ENCODE data around the gene XPC. TPM values are rescaled to one million over a fixed set of nuclear protein-coding genes. Genes with fewer than 3 reads are reported as not detected.

Gene XPC
- total RNA-seq, 1 donor from 2014 or later = 10.6 TPM

DNA sequence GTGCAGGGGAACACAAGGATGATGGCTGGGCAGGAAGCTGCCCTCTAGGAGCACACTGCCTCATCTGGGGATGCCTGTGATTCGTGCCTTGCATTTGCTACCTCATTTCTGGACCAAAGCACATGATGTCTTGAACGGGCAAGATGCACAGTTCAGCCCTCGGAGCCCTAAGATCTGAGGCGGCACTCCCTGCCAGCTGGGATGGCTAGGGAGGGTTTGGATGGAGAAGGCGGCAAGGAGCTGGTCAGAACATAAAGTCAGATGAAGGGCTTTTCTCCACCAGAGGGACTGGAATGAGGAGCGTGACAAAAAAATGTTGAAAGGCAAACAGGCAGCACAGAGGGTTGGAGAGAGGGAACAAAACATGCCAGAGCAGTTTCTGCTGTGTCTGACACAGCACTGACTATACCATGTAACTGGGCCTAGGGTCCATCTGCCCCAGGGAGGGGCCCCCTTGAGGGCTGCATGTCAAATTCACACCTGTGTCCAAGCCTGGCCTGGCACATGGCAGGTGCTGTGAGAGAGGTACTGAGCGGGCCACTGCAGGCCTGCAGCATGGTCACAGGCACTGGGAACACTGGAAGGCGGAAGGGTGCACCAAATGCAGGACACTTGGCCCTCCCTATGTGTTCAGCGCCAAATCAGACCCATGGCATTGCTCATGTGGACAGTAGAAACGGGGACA lies 31.9 kb downstream of the XPC start:
- DNase-seq = no peak

DNA sequence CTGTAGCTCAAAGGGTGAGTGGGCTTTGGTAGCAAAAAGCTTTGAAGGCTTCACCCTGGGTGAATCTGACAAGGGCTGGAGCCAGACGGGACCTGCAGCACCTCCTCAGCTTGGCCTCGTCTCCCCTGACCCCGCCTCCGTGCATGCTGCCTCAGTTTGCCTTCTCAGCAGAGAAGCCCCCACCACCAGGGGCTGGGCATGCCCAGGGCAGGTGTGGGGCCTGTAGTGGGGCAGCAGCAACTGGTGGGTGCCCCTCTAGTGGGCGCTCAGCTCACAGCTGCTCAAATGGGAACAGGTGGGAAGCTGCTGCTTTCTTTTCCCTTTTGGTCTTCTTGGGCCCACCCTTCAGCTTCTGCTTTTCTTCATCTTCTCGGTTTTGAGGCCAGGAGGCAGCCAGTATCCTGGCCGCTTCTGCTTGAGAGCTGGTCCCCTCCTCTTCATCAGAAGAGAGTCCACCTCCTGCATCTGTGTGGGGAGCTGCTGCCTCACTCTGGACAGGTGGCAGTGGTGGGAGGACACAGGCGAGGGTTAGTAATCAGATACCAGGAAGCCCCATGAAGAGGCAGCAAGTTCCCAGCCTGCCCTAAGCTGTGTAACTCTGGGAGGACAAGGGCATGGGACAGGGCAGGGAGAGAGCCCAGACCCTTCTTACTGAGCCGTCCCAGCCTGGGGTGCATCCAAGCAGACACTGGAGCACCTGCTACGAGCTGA lies 32.6 kb downstream of the XPC start:
- DNase-seq = no peak

DNA sequence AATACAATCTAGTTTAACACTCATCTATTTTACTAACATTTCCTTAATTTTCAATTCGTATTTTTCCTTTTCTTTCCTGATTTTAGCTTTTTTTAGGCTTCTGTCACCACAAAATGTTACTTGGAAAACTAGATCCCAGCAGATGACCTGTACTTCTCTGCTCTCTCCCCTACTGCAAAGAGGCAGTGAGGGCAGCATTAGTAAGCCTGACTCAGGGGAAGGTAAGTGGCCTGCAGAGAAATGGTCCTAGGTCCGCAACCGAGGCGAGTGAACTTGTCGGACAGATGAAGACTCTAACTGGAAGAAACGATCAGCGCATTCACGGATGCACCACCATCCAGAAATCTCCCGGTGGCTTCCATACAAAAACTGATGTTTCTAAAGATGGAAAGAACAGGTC lies 33.2 kb downstream of the XPC start:
- DNase-seq = no peak

DNA sequence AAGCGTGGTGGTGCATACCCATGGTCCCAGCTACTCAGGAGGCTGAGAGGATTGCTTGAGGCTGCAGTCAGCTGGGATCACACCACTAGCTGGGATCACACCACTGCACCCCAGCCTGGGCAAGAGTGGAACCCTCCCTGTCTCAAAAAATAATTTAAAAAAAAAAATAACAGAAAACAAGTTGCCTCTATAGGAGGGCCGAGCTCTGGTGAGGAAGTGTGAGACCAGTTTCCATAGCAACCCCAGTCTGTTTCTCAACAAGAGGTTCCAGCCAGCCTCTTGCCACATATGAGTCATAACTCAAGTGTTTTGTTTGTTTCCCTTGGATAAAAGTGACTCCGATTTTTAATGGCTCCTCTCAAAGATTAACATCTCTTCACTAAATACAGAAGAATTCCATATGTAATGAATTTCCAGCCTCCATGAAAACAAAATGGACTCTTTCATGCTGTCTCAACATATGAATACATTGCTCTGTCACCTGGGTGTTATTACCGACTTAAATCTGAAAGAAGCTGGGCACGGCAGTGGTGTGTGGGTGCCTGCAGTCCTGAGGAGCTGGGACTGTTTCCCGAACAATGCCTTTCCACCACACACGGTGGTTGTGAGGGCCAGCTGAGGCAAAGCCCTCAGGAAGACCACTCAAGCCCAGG lies 33.9 kb downstream of the XPC start:
- peak; percentile 65 for DNase-seq

DNA sequence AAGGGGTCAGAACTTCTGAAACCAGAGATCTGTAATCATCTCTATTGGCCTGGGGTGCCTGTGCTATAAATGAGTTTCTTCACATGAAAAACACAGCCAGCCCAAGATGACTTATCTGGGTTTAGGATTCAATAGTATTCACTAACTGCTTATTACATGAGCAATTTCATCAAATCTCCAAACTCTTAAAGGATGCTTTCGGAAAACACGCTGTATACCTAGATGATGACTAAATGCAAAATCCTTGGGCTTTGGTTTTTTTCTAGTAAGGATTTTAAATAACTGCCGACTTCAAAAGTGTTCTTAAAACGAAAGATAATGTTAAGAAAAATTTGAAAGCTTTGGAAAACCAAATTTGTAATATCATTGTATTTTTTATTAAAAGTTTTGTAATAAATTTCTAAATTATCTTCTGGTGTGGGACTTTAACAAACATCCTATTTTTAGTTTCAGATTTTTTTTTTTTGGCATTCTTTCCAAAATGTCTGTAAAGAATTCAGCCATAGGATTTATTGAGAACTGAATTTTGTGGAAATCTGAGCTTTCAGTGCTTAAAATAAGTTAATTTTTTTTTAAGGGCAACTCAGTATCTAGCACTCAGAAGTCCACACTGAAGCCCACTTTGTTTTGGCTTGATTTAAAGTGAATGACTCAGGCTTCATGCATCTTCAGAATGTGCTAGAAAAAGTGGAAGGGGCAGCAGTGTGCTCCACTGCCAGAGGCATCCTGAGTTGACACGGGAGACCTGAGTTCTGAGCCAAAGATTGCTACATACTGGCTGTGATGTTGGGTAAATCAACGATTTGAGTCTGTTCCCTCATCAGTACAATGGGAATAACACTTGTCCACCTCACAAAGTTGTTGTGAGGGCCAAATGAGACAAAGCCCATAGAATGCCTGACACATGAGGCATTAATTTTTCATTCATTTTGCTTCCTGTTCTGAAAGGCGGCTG lies 34.9 kb downstream of the XPC start:
- DNase-seq = no peak

DNA sequence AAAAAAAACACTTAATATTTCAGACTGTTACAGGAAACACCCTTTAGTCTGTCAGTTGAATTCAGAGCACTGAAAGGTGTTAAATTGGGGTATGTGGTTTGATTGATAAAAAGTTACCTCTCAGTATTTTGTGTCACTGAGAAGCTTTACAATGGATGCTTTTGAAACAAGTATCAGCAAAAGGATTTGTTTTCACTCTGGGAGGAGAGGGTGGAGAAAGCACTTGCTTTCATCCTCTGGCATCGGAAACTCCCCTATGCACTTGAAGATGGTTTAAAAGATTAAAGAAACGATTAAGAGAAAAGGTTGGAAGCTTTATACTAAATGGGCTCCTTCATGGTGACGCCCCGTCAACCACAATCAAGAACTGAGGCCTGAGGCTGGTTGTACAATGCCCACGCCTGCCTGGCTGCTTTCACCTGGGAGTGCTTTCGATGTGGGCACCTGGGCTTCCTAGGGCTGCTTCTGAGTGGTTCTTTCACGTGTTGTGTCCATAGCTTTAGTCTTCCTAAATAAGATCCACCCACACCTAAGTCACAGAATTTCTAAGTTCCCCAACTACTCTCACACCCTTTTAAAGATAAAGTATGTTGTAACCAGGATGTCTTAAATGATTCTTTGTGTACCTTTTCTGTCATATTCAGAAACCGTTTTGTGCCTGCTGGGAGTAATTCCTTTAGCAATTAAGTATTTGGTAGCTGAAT lies 35.7 kb downstream of the XPC start:
- no peak for DNase-seq

DNA sequence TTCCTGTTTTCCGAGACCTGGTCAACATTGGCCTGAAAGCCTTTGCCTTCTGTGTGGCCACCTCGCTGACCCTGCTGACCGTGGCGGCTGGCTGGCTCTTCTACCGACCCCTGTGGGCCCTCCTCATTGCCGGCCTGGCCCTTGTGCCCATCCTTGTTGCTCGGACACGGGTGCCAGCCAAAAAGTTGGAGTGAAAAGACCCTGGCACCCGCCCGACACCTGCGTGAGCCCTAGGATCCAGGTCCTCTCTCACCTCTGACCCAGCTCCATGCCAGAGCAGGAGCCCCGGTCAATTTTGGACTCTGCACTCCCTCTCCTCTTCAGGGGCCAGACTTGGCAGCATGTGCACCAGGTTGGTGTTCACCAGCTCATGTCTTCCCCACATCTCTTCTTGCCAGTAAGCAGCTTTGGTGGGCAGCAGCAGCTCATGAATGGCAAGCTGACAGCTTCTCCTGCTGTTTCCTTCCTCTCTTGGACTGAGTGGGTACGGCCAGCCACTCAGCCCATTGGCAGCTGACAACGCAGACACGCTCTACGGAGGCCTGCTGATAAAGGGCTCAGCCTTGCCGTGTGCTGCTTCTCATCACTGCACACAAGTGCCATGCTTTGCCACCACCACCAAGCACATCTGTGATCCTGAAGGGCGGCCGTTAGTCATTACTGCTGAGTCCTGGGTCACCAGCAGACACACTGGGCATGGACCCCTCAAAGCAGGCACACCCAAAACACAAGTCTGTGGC lies 36.6 kb downstream of the XPC start:
- DNase-seq = no peak

DNA sequence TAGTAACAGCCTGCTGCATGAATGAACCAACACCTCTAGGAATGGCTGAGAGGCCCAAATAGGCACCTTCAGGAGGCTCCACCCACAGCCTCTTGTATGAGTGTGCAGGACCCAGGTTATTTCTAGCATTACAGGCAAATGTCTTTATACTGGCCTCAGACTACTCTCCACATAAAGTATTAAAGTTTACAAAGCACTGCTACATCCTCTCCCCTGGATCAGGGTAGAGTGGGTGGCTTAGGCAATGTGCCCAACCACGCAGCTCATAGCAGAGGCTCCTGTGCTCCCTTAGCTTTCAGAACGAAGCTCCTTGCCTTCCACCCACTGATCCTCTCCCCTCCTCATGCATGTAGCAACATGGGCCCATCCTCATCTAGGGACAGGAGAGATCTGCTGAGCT lies 37.3 kb downstream of the XPC start:
- DNase-seq = no peak

DNA sequence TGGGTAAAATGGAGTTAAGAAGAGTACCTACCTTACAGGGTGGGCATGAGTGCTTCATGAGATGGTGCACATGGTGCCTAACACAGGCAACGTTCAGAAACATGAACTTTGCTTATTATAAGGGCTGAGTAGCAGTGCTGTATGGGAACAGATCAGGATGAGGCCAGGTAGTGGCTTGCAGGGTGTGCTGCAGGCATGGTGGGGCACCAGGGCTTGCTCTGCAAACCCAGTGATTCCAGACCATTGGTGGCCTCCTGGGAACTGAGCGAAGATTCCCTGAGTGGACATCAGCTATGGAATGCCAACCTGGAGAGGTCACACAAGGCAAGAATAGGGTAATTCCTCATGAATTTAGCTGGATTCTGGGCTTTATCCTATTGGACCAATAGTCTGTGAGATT lies 37.7 kb downstream of the XPC start:
- no peak for DNase-seq

DNA sequence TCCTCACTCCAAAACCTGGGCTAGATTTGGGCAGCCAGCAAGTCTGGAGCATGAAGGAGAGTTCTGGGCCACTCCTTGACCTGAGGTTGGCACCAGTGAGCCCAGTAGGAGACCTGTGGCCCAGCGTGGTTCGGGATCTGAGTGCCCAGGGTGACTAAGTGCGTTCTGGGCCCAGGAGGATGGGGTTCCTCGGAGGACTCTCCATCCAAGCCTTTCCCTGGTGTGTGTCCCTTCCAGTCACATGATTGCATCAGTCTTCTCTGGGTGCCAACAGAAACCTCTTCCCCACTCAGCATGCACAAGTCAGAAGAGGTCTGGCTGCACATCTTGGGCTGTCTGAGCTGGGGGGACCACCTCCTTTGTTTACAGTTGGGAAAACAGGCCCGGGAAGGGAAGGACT lies 38.6 kb downstream of the XPC start:
- DNase-seq = no peak

DNA sequence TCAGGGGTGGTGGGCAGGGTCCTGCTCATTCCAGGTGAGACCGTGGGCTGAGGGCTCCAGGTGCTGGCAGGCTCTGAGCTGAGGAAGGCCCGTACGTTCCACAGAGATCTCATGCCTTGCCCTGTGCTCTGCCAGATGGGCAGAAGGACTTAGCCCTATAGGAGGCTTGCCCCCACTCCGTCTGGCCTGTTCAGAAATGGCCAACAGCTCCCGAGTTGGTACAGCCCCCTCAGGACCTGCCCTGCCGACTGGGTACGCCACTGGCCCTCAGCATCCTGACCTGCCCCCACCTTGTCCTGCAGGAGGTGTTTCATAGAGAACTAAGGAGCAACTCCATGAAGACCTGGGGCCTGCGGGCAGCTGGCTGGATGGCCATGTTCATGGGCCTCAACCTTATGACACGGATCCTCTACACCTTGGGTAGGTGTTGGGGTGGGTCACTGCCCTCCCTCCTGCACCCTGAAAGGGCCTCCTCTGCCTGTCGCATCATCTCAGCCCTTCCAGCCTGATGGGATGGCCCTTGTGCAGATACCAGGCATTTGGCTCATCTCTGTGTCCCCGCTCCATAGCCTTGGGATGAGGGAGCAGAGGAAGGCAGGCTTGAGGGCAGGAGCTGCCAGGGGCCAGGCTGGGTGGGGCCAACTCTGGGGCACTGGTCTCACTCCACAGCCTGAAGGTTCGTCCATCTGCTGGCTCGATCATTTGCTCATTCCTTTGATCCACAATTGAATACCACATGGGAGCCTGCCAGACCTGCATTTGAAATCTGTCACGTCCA lies 39.3 kb downstream of the XPC start:
- DNase-seq = no peak

DNA sequence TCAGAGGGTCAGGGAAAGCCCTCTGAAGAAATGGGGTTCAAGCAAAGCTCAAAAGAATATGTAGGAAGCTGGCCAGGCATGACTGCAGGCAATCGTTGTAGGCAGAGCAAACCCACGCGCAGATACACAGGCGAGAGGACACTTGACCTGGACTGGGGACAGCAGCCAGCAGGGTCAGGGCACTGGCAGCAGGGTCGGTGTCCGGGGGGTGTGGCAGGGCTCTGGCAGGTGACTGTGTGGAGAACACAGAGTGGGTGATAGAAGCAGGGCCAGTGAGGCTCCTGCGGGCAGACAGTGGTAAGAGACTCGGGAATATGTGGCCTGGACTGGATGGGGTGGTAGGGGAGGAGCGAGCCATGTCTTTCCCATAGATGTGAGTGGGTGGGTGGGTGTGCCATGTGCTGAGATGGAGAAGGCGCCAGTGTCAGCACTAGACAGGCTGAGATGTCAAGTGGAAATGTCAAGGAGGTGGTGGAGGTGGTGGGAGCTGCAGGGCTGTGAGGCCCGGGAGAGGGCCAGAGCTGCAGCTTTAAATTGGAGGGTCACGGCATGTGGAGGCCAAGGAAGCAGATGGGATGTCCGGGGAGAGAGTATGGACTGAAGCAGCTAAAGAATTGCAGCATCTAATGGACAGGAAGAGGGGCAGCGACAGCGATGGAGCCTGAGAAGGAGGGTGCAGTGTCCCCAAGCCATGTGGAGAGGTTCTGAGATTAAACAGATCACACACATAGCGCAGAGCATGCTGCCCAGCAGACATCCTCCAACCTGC lies 40.1 kb downstream of the XPC start:
- DNase-seq = no peak

DNA sequence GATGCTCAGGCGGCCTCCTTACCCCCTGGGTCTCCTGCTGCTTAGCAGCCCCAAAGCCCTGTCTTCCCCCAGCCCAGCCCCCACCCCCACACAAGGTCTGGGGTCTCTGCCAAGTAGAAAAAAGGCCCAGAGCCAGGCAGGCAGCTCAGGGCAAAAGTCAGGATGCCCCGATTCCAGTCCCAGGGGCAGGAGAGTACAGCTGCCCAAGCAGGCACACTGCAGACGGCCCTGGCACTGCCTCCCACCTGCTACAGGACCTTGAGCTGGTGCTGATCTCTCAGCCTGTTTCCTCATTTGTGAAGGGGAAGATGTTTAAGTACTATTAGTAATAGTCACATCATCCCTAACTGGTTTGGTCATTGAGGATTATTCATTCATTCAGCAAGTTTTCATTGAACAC lies 41.0 kb downstream of the XPC start:
- no peak for DNase-seq

DNA sequence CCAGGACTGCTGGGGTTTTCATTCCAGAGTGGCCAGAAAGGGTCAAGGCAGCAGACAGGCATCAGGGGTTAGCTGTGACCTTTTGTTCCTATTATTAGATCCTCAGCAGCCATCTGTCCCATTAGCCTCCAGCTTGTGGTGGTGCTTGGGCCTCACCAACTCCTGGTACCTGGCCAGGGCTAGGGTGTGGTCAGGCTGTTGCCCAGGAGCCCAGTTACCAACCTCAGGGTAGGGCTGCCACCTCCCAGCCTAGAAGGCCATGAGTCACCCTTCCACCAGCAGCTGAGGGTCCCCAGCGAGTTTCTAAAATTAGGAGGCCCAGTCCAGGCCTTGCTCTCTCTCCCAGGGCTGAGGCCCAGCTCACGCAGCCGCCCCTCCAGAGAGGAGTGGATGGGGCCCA lies 41.4 kb downstream of the XPC start:
- DNase-seq = no peak

DNA sequence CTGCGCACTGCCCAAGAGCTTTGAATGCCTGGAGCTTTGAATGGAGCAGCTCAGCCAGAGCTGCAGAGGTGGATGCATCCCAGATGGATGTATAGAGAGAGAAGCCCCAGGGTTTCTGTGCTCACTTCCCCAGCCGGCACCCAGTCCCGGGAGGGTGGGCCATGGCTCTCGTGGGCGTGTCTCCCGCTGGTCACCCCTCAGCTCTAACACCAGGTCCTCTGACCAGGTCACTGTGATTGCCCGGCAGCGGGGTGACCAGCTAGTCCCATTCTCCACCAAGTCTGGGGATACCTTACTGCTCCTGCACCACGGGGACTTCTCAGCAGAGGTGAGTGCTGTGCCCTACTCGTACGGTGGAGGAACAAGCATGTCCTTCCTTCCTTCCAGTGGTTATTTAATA lies 42.8 kb downstream of the XPC start:
- no peak for DNase-seq

DNA sequence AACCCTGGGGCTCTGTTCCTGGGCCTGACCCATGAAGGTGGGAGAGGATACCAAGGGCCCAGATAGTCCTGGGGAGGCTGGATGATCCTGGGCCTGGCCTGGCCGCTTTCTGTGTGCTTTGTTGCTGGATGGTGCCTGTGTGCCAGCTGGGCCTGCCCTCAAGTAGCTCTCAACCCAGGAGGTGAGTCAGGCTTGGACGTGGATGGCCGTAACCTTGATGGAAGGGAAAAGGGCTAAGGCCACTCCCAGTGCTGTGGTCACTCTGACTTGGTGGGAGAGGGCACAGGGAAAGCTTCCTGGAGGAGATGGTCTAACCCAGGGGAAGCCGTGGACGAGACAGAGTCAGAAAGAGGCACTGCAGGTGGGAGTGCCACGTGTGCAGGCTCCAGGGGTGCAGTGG lies 44.1 kb downstream of the XPC start:
- no peak for DNase-seq

DNA sequence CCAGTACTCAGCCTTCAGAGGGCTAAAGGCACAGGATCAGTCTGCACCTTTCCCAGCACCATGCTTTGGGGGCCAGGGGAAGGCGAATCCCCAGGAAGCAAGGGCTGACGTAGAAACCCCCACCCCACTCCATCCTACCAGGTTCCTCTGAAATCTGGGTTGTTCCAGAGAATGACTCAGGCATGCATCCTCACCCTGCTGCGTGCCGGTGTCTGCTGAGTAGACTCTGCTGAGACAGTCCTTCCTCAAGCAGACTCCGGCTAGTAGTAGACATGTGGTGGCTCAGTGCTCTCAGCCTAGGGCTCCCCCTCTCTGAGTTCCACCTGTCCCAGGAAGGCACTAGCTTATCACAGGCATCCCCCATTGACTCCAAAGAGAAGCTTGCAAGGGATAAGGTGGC lies 44.5 kb downstream of the XPC start:
- no peak for DNase-seq

DNA sequence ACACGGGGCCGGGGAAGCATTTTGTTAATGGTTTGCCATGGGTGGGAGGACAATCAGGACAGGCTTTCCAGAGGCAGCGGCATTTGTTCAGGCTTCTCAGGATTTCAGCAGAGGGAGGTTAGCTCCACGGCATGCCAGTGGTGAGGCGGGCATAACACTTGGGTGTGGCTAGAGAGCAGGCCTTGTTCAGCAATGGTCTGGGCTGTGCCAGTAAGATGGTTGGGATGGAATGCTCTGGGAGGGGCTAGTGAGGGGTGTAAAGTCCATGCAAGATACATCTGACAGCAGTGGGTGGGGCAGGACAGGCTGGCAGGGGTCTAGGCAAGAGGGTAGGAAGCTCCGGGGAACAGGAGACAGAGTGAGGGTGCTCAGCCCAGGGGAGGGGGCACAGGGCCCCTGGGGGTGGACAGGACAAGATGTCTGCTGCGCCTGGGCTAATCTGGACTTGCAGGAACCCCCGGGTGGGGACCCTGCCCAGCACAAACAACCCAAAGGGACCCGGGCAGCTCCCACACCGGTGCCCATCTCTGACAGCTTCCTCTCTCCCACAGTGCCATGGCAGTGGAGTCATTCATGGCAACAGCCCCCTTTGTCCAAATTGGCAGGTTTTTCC lies 45.1 kb downstream of the XPC start:
- no peak for DNase-seq

DNA sequence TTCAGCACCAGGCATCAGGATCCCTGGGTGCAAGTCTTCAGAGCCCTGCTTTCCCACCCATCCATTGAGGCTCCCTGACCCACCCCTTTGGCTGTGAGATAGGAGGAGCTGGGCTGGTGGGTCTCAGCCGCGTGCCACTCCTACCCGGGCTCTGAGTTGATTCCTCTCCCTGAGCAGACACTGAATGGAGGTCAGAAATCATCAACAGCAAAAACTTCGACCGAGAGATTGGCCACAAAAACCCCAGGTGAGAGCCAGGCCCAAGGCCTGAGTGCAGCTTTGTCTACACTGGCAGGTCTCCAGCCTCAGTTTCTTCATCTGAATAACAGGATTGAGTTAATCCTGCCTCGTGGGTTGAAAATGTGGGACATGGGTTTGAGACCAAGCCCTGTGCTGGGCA lies 45.7 kb downstream of the XPC start:
- DNase-seq = no peak
